ENCODE measurements around the gene SLC25A2. TPM values are rescaled to one million over a fixed set of nuclear protein-coding genes. Genes with fewer than 3 reads are reported as not detected.

Gene SLC25A2
- total RNA-seq, 2 experiments from 2014 or later: 0.22 TPM; not detected in 1

DNA sequence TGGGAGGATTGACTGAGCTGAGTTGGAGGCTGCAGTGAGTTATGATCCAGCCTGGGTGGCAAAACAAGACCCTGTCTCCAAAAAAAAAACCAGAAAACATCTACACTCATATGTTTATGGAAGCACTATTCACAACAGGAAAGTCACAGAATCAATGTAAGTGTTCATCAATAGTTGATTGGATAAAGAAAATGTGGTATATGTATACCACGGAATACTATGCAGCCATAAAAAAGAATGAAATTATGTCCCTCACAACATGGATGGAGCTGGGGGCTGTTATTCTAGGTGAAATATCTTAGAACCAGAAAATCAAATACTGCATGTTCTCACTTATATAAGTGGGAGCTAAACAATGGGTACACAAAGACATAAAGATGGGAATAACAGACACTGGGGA, 2.8 kb upstream of the SLC25A2 start:
- Histone ChIP-seq H3K27me3 (ENCODE audit: control insufficient read depth in 1 of 2, insufficient read depth in 2 of 2, low read length in 2 of 2) (no peaks in the 10 kb centered on the region), H3K36me3 (ENCODE audit: insufficient read depth, low read length) (no peaks in the 10 kb centered on the region), H3K4me3 (ENCODE audit: low read length) (no peak overlapping the region), H3K9me3 (ENCODE audit: control insufficient read depth in 1 of 2, insufficient read depth in 1 of 2, low read length in 2 of 2) (peaks cover 38 to 75% of the 10 kb centered on the region in 2 experiments), H3K4me1 (ENCODE audit: insufficient read depth, low read length) (no peaks in the 10 kb centered on the region), H3K27ac (ENCODE audit: low read depth in 1 of 2, low read length in 2 of 2) (no peak overlapping the region)
- ATAC-seq (ENCODE audit: poor library complexity) (no peak), DNase-seq (no peak)
- Mint-ChIP-seq H3K27ac (no peak overlapping the region), H3K9me3 (peaks cover 20% of the 10 kb centered on the region), H3K36me3 (ENCODE audit: low read depth) (peaks cover 88% of the 10 kb centered on the region), H3K4me1 (ENCODE audit: low read depth) (no peaks in the 10 kb centered on the region), H3K4me3 (no peak overlapping the region), H3K27me3 (no peaks in the 10 kb centered on the region)
- CTCF ChIA-PET: no interaction called here
- POLR2A ChIA-PET: interaction anchor here (1.1 kb wide), 1 partner anchor 13 kb away, joined by 3 read pairs; no protein-coding TSS in a partner anchor
- intact Hi-C loops (cut with DNase I, micrococcal nuclease): no loop called here
- TF ChIP-seq, protein P1, sequence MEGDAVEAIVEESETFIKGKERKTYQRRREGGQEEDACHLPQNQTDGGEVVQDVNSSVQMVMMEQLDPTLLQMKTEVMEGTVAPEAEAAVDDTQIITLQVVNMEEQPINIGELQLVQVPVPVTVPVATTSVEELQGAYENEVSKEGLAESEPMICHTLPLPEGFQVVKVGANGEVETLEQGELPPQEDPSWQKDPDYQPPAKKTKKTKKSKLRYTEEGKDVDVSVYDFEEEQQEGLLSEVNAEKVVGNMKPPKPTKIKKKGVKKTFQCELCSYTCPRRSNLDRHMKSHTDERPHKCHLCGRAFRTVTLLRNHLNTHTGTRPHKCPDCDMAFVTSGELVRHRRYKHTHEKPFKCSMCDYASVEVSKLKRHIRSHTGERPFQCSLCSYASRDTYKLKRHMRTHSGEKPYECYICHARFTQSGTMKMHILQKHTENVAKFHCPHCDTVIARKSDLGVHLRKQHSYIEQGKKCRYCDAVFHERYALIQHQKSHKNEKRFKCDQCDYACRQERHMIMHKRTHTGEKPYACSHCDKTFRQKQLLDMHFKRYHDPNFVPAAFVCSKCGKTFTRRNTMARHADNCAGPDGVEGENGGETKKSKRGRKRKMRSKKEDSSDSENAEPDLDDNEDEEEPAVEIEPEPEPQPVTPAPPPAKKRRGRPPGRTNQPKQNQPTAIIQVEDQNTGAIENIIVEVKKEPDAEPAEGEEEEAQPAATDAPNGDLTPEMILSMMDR (IDR thresholded peaks at IDR 0.05): no peak

DNA sequence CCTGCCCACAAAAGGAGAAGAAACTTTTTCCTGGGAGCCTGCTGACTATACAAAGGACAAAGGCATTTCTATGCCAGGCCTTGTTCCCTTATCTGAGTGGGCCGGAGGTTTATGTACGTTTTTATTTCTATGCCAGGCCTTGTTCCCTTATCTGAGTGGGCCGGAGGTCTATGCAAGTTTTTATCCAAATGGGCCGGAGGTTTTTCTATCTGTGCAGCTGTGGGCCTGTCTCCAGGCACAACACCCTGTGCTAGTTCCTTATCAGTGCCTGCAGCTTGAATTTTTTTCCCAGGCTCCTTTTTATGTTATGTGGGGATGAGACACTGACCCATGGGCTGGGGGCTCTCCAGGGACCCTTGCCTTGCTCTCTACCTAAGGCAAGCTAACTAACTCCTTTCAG, 5.5 kb downstream of the SLC25A2 start:
- DNase-seq (no peak), ATAC-seq (ENCODE audit: poor library complexity) (no peak)
- Histone ChIP-seq H3K9me3 (ENCODE audit: control insufficient read depth in 1 of 2, insufficient read depth in 1 of 2, low read length in 2 of 2) (peaks cover 56 to 79% of the 10 kb centered on the region in 2 experiments), H3K4me3 (ENCODE audit: low read length) (no peak overlapping the region), H3K36me3 (ENCODE audit: insufficient read depth, low read length) (no peaks in the 10 kb centered on the region), H3K4me1 (ENCODE audit: insufficient read depth, low read length) (no peaks in the 10 kb centered on the region), H3K27me3 (ENCODE audit: control insufficient read depth in 1 of 2, insufficient read depth in 2 of 2, low read length in 2 of 2) (no peaks in the 10 kb centered on the region), H3K27ac (ENCODE audit: low read depth in 1 of 2, low read length in 2 of 2) (no peak overlapping the region)
- CTCF ChIA-PET: no interaction called here
- H3K4me1 Mint-ChIP-seq (ENCODE audit: low read depth): no peaks in the 10 kb centered on the region
- intact Hi-C loops (cut with DNase I, micrococcal nuclease): no loop called here
- peaks cover 93% of the 10 kb centered on the region for H3K36me3 Mint-ChIP-seq (ENCODE audit: low read depth)
- no peak overlapping the region for H3K4me3 Mint-ChIP-seq
- peaks cover 22% of the 10 kb centered on the region for H3K9me3 Mint-ChIP-seq
- no peak overlapping the region for H3K27ac Mint-ChIP-seq
- H3K27me3 Mint-ChIP-seq: no peaks in the 10 kb centered on the region
- TF ChIP-seq, protein P1 (IDR thresholded peaks at IDR 0.05): no peak
- POLR2A ChIA-PET: no interaction called here

DNA sequence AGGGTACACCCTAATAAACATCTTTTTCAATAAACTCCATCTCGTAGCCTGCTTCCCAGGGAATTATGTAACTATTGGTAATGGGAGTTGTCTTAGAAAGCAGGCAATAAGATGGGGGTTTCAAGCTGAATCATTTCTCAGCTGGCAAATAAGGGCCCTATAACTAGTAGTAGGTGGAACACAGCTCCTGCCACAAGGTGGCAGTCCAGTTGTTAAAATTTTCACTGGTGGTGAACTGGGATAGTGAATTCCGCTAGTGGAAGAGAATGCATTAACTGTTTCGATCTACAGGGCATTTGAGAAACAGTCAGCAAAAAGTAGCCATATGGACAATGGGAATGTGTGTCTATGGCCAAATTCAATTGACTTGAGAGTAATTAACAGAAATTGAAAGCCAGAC, 30.9 kb downstream of the SLC25A2 start:
- no peak overlapping the region for H3K27ac ChIP-seq (ENCODE audit: low read depth in 1 of 2, low read length in 2 of 2)
- TF ChIP-seq, protein P1 (IDR thresholded peaks at IDR 0.05): no peak
- Mint-ChIP-seq H3K36me3 (ENCODE audit: low read depth) (peaks cover 85% of the 10 kb centered on the region), H3K4me3 (no peak overlapping the region), H3K4me1 (ENCODE audit: low read depth) (no peaks in the 10 kb centered on the region), H3K27me3 (no peaks in the 10 kb centered on the region), H3K27ac (no peak overlapping the region), H3K9me3 (peaks cover 29% of the 10 kb centered on the region)
- intact Hi-C loops (cut with DNase I, micrococcal nuclease): no loop called here
- H3K9me3 ChIP-seq (ENCODE audit: control insufficient read depth in 1 of 2, insufficient read depth in 1 of 2, low read length in 2 of 2): peaks cover 50 to 93% of the 10 kb centered on the region in 2 experiments
- no peaks in the 10 kb centered on the region for H3K27me3 ChIP-seq (ENCODE audit: control insufficient read depth in 1 of 2, insufficient read depth in 2 of 2, low read length in 2 of 2)
- H3K4me1 ChIP-seq (ENCODE audit: insufficient read depth, low read length): no peaks in the 10 kb centered on the region
- no peak overlapping the region for H3K4me3 ChIP-seq (ENCODE audit: low read length)
- CTCF ChIA-PET: no interaction called here
- POLR2A ChIA-PET: no interaction called here
- no peaks in the 10 kb centered on the region for H3K36me3 ChIP-seq (ENCODE audit: insufficient read depth, low read length)
- DNase-seq (no peak), ATAC-seq (ENCODE audit: poor library complexity) (no peak)
